HEK293 (cell line): ENCODE data around the gene KCNK15.

Source experiments
- BCL11A ChIP-seq: fragments of 450-650 bp; formaldehyde crosslinking; IDR thresholded peaks from 2 replicates; pipeline ENCODE4 v1.5.1; 2016; ENCODE audit warnings: low read depth, missing biosample characterization, missing genetic modification characterization
- GFI1B ChIP-seq: fragments of 450-650 bp; formaldehyde crosslinking; IDR thresholded peaks from 2 replicates; pipeline ENCODE4 v1.5.1; 2016; ENCODE audit warnings: missing biosample characterization, missing genetic modification characterization
- KLF8 ChIP-seq: fragments of 450-650 bp; formaldehyde crosslinking; IDR thresholded peaks from 2 replicates; pipeline ENCODE4 v1.5.1; 2016; ENCODE audit warnings: missing biosample characterization, missing genetic modification characterization
- OSR2 ChIP-seq: fragments of 450-650 bp; formaldehyde crosslinking; IDR thresholded peaks from 2 replicates; pipeline ENCODE4 v1.5.1; 2016; ENCODE audit warnings: missing biosample characterization, missing genetic modification characterization
- SETDB1 ChIP-seq: IDR thresholded peaks from one replicate; pipeline ENCODE4 v1.6.1; 2017; ENCODE audit warnings: mild to moderate bottlenecking, low read length, moderate library complexity, mixed read lengths; ENCODE audit not compliant: insufficient read length
- ZBTB17 ChIP-seq: fragments of 450-650 bp; formaldehyde crosslinking; IDR thresholded peaks from 2 replicates; pipeline ENCODE4 v1.5.1; 2016; ENCODE audit warnings: missing biosample characterization, missing genetic modification characterization
- ZBTB21 ChIP-seq: fragments of 450-650 bp; formaldehyde crosslinking; IDR thresholded peaks from 2 replicates; pipeline ENCODE4 v1.5.1; 2017; ENCODE audit warnings: missing biosample characterization, missing genetic modification characterization
- ZFP69B ChIP-seq: fragments of 450-650 bp; formaldehyde crosslinking; IDR thresholded peaks from 2 replicates; pipeline ENCODE4 v1.5.1; 2016; ENCODE audit warnings: missing biosample characterization, missing genetic modification characterization
- ZNF214 ChIP-seq: fragments of 450-650 bp; formaldehyde crosslinking; IDR thresholded peaks from 2 replicates; pipeline ENCODE4 v1.5.1; 2017; ENCODE audit warnings: missing biosample characterization, mild to moderate bottlenecking, missing genetic modification characterization, borderline replicate concordance
- ZNF394 ChIP-seq: fragments of 450-650 bp; formaldehyde crosslinking; IDR thresholded peaks from 2 replicates; pipeline ENCODE4 v1.5.1; 2016; ENCODE audit warnings: missing biosample characterization, missing genetic modification characterization, mild to moderate bottlenecking, moderate library complexity, borderline replicate concordance
- ZNF426 ChIP-seq: fragments of 450-650 bp; formaldehyde crosslinking; IDR thresholded peaks from 2 replicates; pipeline ENCODE4 v1.5.1; 2017; ENCODE audit warnings: missing biosample characterization, missing genetic modification characterization, mild to moderate bottlenecking, inconsistent platforms, moderate library complexity
- ZNF549 ChIP-seq: fragments of 450-650 bp; IDR thresholded peaks from 2 replicates; pipeline ENCODE4 v1.5.1; 2018; ENCODE audit warnings: missing biosample characterization, missing genetic modification characterization, mild to moderate bottlenecking, inconsistent platforms, moderate library complexity
- ZNF621 ChIP-seq: fragments of 450-650 bp; formaldehyde crosslinking; IDR thresholded peaks from 2 replicates; pipeline ENCODE4 v1.5.1; 2017; ENCODE audit warnings: missing biosample characterization, missing genetic modification characterization
- ZNF701 ChIP-seq: fragments of 450-650 bp; formaldehyde crosslinking; IDR thresholded peaks from 2 replicates; pipeline ENCODE4 v1.5.1; 2016; ENCODE audit warnings: missing biosample characterization, missing genetic modification characterization
- ZNF830 ChIP-seq: fragments of 450-650 bp; IDR thresholded peaks from 2 replicates; pipeline ENCODE4 v1.5.0; 2018; ENCODE audit warnings: missing biosample characterization, missing genetic modification characterization, low read depth, mild to moderate bottlenecking, moderate library complexity
- ZSCAN16 ChIP-seq: fragments of 450-650 bp; formaldehyde crosslinking; IDR thresholded peaks from 2 replicates; pipeline ENCODE4 v1.5.1; 2016; ENCODE audit warnings: missing biosample characterization, missing genetic modification characterization
- TF ChIP-seq, protein P1 (sequence below): fragments of 450-650 bp; formaldehyde crosslinking; IDR thresholded peaks from 2 replicates; pipeline ENCODE4 v1.5.1; 2017; ENCODE audit warnings: missing biosample characterization, mild to moderate bottlenecking, missing genetic modification characterization, moderate library complexity
- TF ChIP-seq, protein P2 (sequence below): fragments of 450-650 bp; formaldehyde crosslinking; IDR thresholded peaks from 2 replicates; pipeline ENCODE4 v1.5.1; 2016; ENCODE audit warnings: missing biosample characterization, missing genetic modification characterization
- TF ChIP-seq, protein P3 (sequence below): fragments of 450-650 bp; formaldehyde crosslinking; conservative IDR thresholded peaks from 2 replicates; pipeline ENCODE4 v1.5.1; 2016; ENCODE audit warnings: low read depth, missing biosample characterization, missing genetic modification characterization
- TF ChIP-seq, protein P4 (sequence below): fragments of 450-650 bp; formaldehyde crosslinking; IDR thresholded peaks from 2 replicates; pipeline ENCODE4 v1.5.1; 2017; ENCODE audit warnings: missing biosample characterization, missing genetic modification characterization
- TF ChIP-seq, protein P5 (sequence below): fragments of 450-650 bp; formaldehyde crosslinking; IDR thresholded peaks from 2 replicates; pipeline ENCODE4 v1.5.1; 2016; ENCODE audit warnings: missing biosample characterization, missing genetic modification characterization
- TF ChIP-seq, protein P6 (sequence below): fragments of 450-650 bp; formaldehyde crosslinking; IDR thresholded peaks from 2 replicates; pipeline ENCODE4 v1.5.1; 2016; ENCODE audit warnings: missing biosample characterization, missing genetic modification characterization
- TF ChIP-seq, protein P7 (sequence below): fragments of 450-650 bp; formaldehyde crosslinking; IDR thresholded peaks from 2 replicates; pipeline ENCODE4 v1.5.1; 2016; ENCODE audit warnings: missing biosample characterization, missing genetic modification characterization
- TF ChIP-seq, protein P8 (sequence below): fragments of 450-650 bp; IDR thresholded peaks from 2 replicates; pipeline ENCODE4 v1.5.1; 2018; ENCODE audit warnings: missing biosample characterization, mild to moderate bottlenecking, missing genetic modification characterization

Gene KCNK15

DNA sequence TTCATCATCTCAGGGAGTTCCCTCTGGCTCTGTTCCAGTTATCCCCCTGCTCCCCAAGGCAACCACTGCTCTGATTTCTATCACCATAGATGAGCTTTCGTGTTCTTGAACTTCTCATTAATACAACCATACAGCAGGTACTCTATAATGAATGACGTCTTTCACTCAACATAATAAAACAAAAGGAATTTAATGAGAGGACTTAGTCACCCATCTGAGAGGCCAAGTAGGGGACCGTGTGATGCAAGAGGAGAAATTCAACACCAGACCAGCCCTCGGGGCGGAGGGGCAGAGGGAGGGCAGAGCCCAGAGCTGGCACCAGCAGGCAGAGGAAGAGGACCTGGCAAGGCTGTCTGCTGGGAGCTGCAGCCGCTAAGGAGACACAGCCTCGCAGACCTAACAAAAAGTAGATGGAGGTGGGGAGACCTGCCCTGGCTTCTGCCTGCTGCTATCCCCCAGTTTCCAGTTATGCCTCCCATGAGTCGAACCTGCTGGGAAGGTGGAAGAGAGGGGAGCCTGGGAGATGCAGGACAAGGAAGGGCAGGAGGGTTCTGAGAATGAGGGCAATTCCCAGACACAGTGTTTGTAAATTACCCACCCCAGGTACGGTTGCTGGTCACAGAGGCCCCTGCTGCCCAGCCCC is 16.7 kb upstream of the KCNK15 start (continued):
- TF ChIP-seq, protein P1, sequence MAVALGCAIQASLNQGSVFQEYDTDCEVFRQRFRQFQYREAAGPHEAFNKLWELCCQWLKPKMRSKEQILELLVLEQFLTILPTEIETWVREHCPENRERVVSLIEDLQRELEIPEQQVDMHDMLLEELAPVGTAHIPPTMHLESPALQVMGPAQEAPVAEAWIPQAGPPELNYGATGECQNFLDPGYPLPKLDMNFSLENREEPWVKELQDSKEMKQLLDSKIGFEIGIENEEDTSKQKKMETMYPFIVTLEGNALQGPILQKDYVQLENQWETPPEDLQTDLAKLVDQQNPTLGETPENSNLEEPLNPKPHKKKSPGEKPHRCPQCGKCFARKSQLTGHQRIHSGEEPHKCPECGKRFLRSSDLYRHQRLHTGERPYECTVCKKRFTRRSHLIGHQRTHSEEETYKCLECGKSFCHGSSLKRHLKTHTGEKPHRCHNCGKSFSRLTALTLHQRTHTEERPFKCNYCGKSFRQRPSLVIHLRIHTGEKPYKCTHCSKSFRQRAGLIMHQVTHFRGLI, result no peak
- TF ChIP-seq, protein P2, sequence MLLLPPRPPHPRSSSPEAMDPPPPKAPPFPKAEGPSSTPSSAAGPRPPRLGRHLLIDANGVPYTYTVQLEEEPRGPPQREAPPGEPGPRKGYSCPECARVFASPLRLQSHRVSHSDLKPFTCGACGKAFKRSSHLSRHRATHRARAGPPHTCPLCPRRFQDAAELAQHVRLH (tag by site-specific recombination), result no peak
- TF ChIP-seq, protein P3, sequence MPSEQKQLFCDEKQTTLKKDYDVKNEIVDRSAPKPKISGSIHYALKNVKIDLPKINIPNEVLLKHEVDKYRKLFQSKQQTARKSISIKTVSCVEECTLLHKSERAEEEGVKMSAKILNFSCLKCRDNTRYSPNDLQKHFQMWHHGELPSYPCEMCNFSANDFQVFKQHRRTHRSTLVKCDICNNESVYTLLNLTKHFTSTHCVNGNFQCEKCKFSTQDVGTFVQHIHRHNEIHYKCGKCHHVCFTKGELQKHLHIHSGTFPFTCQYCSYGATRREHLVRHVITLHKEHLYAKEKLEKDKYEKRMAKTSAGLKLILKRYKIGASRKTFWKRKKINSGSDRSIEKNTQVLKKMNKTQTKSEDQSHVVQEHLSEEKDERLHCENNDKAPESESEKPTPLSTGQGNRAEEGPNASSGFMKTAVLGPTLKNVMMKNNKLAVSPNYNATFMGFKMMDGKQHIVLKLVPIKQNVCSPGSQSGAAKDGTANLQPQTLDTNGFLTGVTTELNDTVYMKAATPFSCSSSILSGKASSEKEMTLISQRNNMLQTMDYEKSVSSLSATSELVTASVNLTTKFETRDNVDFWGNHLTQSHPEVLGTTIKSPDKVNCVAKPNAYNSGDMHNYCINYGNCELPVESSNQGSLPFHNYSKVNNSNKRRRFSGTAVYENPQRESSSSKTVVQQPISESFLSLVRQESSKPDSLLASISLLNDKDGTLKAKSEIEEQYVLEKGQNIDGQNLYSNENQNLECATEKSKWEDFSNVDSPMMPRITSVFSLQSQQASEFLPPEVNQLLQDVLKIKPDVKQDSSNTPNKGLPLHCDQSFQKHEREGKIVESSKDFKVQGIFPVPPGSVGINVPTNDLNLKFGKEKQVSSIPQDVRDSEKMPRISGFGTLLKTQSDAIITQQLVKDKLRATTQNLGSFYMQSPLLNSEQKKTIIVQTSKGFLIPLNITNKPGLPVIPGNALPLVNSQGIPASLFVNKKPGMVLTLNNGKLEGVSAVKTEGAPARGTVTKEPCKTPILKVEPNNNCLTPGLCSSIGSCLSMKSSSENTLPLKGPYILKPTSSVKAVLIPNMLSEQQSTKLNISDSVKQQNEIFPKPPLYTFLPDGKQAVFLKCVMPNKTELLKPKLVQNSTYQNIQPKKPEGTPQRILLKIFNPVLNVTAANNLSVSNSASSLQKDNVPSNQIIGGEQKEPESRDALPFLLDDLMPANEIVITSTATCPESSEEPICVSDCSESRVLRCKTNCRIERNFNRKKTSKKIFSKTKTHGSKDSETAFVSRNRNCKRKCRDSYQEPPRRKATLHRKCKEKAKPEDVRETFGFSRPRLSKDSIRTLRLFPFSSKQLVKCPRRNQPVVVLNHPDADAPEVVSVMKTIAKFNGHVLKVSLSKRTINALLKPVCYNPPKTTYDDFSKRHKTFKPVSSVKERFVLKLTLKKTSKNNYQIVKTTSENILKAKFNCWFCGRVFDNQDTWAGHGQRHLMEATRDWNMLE (tag by site-specific recombination), result peak; percentile 34
- TF ChIP-seq ZFP69B (peak; percentile 73), ZBTB17 (tag by site-specific recombination) (peak; percentile 98), ZNF214 (tag by site-specific recombination) (no peak), SETDB1 (no peak), ZNF621 (tag by site-specific recombination) (no peak), GFI1B (tag by site-specific recombination) (peak; percentile 50; the same call in 1 of the 2 replicates), ZBTB21 (peak; percentile 92), ZNF549 (tag by site-specific recombination) (no peak), KLF8 (tag by site-specific recombination) (peak; percentile 92), ZSCAN16 (tag by site-specific recombination) (no peak), ZNF426 (no peak), BCL11A (tag by site-specific recombination) (peak; percentile 92), OSR2 (tag by site-specific recombination) (peak; percentile 81), ZNF830 (tag by site-specific recombination) (no peak), ZNF701 (tag by site-specific recombination) (no peak), ZNF394 (tag by site-specific recombination) (peak; percentile 86)
- TF ChIP-seq, protein P4, sequence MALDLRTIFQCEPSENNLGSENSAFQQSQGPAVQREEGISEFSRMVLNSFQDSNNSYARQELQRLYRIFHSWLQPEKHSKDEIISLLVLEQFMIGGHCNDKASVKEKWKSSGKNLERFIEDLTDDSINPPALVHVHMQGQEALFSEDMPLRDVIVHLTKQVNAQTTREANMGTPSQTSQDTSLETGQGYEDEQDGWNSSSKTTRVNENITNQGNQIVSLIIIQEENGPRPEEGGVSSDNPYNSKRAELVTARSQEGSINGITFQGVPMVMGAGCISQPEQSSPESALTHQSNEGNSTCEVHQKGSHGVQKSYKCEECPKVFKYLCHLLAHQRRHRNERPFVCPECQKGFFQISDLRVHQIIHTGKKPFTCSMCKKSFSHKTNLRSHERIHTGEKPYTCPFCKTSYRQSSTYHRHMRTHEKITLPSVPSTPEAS, result peak; percentile 39; the same call in 1 of the 2 replicates
- TF ChIP-seq, protein P5, sequence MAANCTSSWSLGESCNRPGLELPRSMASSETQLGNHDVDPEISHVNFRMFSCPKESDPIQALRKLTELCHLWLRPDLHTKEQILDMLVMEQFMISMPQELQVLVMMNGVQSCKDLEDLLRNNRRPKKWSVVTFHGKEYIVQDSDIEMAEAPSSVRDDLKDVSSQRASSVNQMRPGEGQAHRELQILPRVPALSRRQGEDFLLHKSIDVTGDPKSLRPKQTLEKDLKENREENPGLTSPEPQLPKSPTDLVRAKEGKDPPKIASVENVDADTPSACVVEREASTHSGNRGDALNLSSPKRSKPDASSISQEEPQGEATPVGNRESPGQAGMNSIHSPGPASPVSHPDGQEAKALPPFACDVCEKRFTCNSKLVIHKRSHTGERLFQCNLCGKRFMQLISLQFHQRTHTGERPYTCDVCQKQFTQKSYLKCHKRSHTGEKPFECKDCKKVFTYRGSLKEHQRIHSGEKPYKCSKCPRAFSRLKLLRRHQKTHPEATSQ (tag by site-specific recombination), result no peak
- TF ChIP-seq, protein P6, sequence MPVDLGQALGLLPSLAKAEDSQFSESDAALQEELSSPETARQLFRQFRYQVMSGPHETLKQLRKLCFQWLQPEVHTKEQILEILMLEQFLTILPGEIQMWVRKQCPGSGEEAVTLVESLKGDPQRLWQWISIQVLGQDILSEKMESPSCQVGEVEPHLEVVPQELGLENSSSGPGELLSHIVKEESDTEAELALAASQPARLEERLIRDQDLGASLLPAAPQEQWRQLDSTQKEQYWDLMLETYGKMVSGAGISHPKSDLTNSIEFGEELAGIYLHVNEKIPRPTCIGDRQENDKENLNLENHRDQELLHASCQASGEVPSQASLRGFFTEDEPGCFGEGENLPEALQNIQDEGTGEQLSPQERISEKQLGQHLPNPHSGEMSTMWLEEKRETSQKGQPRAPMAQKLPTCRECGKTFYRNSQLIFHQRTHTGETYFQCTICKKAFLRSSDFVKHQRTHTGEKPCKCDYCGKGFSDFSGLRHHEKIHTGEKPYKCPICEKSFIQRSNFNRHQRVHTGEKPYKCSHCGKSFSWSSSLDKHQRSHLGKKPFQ (tag by site-specific recombination), result no peak
- TF ChIP-seq, protein P7, sequence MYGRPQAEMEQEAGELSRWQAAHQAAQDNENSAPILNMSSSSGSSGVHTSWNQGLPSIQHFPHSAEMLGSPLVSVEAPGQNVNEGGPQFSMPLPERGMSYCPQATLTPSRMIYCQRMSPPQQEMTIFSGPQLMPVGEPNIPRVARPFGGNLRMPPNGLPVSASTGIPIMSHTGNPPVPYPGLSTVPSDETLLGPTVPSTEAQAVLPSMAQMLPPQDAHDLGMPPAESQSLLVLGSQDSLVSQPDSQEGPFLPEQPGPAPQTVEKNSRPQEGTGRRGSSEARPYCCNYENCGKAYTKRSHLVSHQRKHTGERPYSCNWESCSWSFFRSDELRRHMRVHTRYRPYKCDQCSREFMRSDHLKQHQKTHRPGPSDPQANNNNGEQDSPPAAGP (tag by site-specific recombination), result peak; percentile 94
- TF ChIP-seq, protein P8, sequence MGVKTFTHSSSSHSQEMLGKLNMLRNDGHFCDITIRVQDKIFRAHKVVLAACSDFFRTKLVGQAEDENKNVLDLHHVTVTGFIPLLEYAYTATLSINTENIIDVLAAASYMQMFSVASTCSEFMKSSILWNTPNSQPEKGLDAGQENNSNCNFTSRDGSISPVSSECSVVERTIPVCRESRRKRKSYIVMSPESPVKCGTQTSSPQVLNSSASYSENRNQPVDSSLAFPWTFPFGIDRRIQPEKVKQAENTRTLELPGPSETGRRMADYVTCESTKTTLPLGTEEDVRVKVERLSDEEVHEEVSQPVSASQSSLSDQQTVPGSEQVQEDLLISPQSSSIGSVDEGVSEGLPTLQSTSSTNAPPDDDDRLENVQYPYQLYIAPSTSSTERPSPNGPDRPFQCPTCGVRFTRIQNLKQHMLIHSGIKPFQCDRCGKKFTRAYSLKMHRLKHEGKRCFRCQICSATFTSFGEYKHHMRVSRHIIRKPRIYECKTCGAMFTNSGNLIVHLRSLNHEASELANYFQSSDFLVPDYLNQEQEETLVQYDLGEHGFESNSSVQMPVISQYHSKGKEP (tag by site-specific recombination), result 0 out of 2 replicates have a peak, but pooled peaks have one; percentile 28
